ENCODE measurements around the gene TCL1B.
A peak's percentile ranks its signal among the peaks of the same experiment; 100 is the strongest.

Gene TCL1B

GRCh38 chr14:95666450-95666849 is 19.8 kb upstream of the TCL1B start:
- no peak for DNase-seq (ENCODE audit: low read depth, low spot score)

DNA sequence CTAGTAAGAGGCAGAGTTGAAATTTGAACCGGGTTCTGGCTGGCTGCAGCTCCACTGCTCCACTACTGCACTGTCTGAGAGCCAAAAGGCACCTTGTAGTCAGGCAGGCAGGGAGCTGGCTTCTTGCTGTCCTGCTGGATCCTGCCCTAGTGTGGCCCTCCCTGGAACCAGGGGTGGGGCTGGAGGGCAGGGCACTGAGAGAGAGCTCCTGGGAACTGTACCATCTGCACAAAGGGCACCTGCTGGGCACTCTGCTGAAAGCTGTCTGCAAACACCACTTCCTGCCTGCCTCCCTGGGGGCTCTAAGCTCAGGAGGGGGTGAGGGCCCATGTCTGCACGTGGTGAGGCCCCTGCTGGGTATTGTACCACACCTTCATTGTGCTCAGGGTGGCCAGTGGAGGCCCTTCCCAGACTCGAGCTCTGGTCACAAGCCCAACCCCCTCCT is 19.0 kb upstream of the TCL1B start:
- DNase-seq (ENCODE audit: low read depth, low spot score): peak; percentile 43

- no peak for DNase-seq (ENCODE audit: low read depth, low spot score)
Observed at GRCh38 chr14:95668235-95668772, 17.9 kb upstream of the TCL1B start.

- DNase-seq (ENCODE audit: low read depth, low spot score): no peak
Observed at GRCh38 chr14:95674613-95675012, 11.6 kb upstream of the TCL1B start.

- DNase-seq (ENCODE audit: low read depth, low spot score): peak; percentile 59
Observed at GRCh38 chr14:95675486-95675885, 10.7 kb upstream of the TCL1B start.

DNA sequence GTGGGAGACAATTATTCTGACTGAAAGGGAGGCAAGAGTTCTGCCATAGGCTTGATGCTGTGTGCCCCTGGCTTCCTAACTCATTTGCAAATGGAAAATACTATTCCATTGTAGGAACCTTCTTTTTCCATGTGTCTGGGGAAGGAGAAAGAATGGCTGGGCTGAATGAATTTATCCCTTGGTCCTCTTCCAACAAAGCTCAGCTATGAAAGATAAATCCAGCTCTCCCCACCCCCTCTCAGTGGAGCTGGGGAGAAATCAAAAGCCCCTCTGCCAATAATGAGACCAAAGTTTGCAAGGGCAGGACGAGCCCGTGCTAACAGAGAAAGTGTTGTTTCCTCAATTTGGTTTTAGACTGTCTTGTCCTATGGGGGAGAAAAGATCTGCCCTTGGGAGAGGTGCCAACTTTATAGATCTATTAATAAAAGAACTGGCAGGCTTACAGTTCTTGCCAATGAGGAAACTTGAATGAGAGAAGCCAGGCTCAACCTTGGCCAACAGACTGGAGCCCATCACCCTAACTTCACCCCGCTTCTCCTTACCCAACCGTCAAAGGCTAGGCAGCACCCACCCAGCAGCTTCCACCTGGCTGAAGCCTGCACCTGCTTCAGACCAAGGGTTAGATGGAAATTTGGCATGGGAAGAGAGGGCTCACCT is 8.9 kb upstream of the TCL1B start:
- DNase-seq (ENCODE audit: low read depth, low spot score): no peak

GRCh38 chr14:95679148-95679815 is 6.9 kb upstream of the TCL1B start:
- DNase-seq (ENCODE audit: low read depth, low spot score): no peak

- DNase-seq (ENCODE audit: low read depth, low spot score): peak; percentile 72
Observed at GRCh38 chr14:95679998-95680735, 6.1 kb upstream of the TCL1B start.

- DNase-seq (ENCODE audit: low read depth, low spot score): no peak
Observed at GRCh38 chr14:95681153-95681552, 5.1 kb upstream of the TCL1B start.

- DNase-seq (ENCODE audit: low read depth, low spot score): peak; percentile 74
Observed at GRCh38 chr14:95683793-95684192, 2.4 kb upstream of the TCL1B start.

DNA sequence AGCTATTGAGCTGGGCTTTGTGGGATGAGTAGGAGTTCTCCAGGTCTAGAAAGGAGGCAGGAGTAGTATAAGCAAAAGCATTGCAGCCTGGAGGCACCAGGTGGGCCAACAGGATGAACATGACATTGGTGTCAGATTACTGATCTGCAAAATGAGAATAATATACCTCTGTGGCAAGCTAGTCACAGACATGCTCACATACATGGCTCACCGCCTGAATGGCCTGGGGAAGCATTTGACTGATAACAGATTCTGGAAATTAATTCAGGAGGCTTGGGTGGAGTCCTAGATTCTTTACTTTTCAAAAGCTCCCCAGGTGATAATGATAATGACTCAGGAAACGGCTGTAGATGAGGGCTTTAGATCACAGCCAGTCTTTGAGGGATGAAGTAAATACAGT is 709 bp downstream of the TCL1B start:
- DNase-seq (ENCODE audit: low read depth, low spot score): no peak

DNA sequence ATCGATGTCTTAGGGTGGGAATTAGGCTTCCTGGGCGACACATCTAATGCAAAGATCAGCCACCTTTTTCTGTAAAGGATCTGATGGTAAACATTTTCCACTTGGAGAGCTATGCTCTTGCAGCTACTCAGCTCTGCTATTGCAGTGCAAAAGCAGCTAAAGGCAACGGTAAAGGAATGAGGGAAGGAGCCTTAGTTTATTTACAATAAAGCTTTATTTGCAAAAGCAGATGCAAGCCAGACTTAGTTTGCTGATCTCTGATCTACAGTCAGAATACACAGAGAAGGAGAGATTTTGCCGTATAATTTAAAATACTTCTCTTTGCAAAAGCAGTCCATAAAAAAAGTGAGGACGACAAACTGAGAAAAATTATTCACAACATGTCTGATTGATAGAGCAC is 3.2 kb downstream of the TCL1B start:
- DNase-seq (ENCODE audit: low read depth, low spot score): no peak

DNA sequence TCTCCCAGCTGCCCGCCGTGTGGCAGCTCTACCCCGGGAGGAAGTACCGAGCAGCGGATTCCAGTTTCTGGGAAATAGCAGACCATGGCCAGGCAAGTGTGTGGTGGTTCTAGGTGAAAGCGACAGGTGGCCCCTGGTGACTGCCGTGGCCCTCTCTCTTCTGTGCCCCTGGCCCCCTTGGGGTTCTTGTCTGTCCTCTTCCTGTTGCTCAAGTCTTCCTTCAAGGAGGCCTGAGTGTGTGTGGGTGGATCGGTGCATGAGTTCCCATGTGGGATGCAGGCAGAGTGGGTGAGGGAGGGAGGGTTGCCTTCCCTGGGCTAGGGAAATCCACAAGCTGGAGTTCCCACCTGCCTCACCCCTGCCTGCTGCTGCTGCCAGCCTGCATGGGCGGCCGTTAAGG is 4.6 kb downstream of the TCL1B start:
- no peak for DNase-seq (ENCODE audit: low read depth, low spot score)

GRCh38 chr14:95691591-95691990 is 5.4 kb downstream of the TCL1B start:
- DNase-seq (ENCODE audit: low read depth, low spot score): no peak

DNA sequence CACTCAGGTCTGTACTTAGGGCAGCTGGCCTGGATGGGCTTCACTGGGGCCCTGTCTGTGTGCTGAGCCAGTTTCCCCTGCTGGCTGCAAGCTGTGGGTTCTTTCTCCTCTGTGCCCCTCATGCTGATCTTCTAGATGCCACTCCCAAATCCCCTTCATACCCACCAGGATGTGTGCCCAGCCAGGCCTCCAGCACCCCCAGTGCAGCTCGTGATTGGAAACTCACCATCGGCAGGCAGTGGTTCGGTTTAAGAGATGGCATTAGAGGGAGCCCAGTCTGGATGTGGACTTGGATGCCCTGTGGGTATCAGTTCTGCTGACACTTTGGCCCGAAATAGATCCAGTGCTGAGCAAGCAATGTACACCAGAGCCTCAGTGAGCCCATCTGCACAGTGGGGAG is 5.9 kb downstream of the TCL1B start:
- DNase-seq (ENCODE audit: low read depth, low spot score): no peak

- DNase-seq (ENCODE audit: low read depth, low spot score): no peak
Observed at GRCh38 chr14:95695051-95695450, 8.8 kb downstream of the TCL1B start.

- no peak for DNase-seq (ENCODE audit: low read depth, low spot score)
Observed at GRCh38 chr14:95695913-95696312, 9.7 kb downstream of the TCL1B start.

DNA sequence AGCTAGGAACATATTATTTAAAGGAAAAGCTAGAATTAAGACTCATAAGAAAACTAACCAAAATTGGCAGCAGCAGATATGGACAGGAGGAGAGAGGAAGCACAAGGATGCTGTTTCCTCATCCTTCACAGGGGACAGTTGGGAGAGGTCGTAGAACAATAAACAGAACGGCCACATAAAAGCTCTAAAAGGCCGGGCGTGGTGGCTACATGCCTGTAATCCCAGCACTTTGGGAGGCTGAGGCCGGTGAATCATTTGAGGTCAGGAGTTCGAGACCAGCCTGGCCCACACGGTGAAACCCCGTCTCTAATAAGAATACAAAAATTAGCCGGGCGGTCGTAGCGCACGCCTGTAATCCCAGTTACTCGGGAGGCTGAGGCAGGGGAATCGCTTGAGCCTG is 10.5 kb downstream of the TCL1B start:
- no peak for DNase-seq (ENCODE audit: low read depth, low spot score)

GRCh38 chr14:95697764-95698163 is 11.5 kb downstream of the TCL1B start:
- no peak for DNase-seq (ENCODE audit: low read depth, low spot score)

DNA sequence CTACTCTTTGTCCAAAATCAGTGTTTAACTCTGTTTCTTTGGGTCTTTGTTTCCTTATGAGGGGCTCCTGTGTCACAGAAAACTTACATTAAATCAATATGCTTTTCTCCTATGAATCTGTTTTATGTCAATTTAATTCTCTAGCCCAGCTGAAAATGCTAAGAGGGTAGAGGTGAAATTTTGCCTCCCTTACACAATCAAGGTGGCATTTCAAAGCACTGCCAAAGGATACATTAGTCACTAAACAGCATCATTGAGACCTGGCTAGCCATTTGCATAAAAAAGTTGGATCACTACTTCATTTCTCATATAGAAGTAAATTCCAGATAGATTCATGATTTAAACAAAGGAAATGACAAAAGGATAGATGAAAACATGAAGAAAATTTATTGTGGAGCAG is 12.1 kb downstream of the TCL1B start:
- DNase-seq (ENCODE audit: low read depth, low spot score): no peak

DNA sequence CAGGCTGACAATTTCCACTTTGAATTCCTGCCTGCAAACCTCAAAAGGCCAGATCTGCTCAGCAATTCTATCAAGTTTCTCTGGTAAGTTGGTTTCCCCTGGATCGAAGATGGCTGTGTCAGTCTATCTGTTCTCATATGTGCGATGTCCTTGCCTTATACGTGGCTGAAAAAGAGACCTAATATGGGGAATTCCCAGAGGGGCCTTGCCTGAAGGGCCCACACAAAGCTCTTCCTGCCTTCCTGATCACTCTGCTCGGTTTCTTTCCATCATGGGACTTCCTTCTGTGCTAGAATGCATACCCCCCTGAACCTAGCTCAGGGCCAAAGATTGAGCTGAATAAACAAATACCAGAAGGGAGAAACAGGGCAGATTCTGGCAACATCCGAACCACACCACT is 13.2 kb downstream of the TCL1B start:
- DNase-seq (ENCODE audit: low read depth, low spot score): peak; percentile 43

GRCh38 chr14:95700221-95700976 is 14.2 kb downstream of the TCL1B start:
- no peak for DNase-seq (ENCODE audit: low read depth, low spot score)

All from ELF-1 (cell line).